ENCODE results near the gene ZSWIM6.

DNA sequence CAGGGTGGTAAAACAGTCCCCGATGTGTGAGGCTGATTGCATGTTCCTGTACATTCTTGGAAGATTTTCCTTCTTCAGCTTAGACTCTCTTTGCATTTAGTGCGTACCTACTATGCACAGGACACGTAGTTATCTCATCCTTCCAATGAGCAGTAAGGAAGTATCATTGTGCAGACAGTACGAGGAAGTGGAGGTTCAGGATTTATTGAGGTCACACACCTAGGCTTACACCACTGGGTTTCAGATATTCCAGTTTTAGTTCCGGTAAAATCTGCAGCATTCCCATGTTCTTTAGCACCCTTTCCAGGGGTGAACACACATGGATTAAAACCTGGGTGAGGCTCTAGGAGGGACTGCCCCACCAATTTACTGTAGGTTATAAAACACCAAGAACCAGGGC lies 238.7 kb downstream of the ZSWIM6 start:
- TF ChIP-seq FOXK2 (IDR thresholded peaks at IDR 0.05) (no peak), FOXM1 (IDR thresholded peaks at IDR 0.05; ENCODE audit: borderline replicate concordance) (no peak), SUZ12 (IDR thresholded peaks at IDR 0.05) (no peak), BHLHE40 (IDR thresholded peaks at IDR 0.05; ENCODE audit: borderline replicate concordance) (no peak), L3MBTL2 (conservative IDR thresholded peaks at IDR 0.05) (no peak), HDGF (IDR thresholded peaks at IDR 0.05; ENCODE audit: borderline replicate concordance) (no peak), LEF1 (IDR thresholded peaks at IDR 0.05; ENCODE audit: borderline replicate concordance) (no peak), ELF4 (IDR thresholded peaks at IDR 0.05) (no peak), ARNT (IDR thresholded peaks at IDR 0.05) (no peak)
